Keratinocyte (primary cell): ENCODE data around the gene TMEM135.

Experiments used
- CTCF ChIP-seq, 3 experiments: IDR thresholded peaks in 1 of 3; conservative IDR thresholded peaks in 1 of 3; optimal IDR thresholded peaks in 1 of 3; 2 replicates in 2 of 3; 3 replicates in 1 of 3; pipeline versions ENCODE3 to v1.5.1; 2011; ENCODE audit warnings: low read length in 3 of 3, mild to moderate bottlenecking in 3 of 3, moderate library complexity in 2 of 3, control low read depth in 1 of 3, inconsistent platforms in 1 of 3; ENCODE audit not compliant: insufficient read depth in 2 of 3; ENCODE audit errors: extremely low read depth in 1 of 3
- EZH2 ChIP-seq: IDR thresholded peaks from one replicate; pipeline ENCODE4 v1.6.1; 2012; ENCODE audit warnings: inconsistent platforms, mild to moderate bottlenecking, low read length, moderate library complexity

GRCh38 chr11:87193756-87194470, 156.2 kb downstream of the TMEM135 start:
- TF ChIP-seq CTCF (optimal IDR thresholded peaks at IDR 0.05 in 1 of 3, IDR thresholded peaks at IDR 0.05 in 1 of 3, conservative IDR thresholded peaks at IDR 0.05 in 1 of 3; ENCODE audit: extremely low read depth in 1 of 3, insufficient read depth in 2 of 3, low read length in 3 of 3): no peak
- no peak for TF ChIP-seq EZH2
